DMS 273 (cell line): ENCODE results near the gene MEGF11.

Experiments used
- DNase-seq: peaks from one replicate; lab custom pipeline; 2025; ENCODE audit not compliant: unreplicated experiment; lab: John Stamatoyannopoulos, UW

MEGF11 gene

DNA sequence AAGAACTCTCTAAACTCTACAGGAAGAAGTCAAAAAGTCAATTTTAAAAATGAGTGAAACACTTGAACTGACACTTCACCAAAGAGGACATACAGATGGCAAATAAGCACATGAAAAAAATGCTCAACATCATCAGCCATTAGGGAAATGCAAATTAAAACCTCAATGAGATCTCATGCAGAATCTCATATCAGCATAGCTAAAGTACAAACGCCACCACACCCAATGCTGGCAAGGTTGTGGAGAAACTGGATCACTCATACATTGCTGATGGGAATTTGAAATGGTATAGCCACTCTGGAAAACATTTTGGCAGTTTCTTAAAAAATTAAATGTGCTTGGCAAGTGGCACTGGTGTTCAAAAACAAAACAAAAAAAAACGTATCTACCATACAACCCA lies 34.2 kb downstream of the MEGF11 start:
- no peak for DNase-seq

GRCh38 chr15:66216806-66217205 lies 36.7 kb downstream of the MEGF11 start:
- DNase-seq, result no peak

- no peak for DNase-seq
Observed at GRCh38 chr15:66215811-66216210, 37.7 kb downstream of the MEGF11 start.

DNA sequence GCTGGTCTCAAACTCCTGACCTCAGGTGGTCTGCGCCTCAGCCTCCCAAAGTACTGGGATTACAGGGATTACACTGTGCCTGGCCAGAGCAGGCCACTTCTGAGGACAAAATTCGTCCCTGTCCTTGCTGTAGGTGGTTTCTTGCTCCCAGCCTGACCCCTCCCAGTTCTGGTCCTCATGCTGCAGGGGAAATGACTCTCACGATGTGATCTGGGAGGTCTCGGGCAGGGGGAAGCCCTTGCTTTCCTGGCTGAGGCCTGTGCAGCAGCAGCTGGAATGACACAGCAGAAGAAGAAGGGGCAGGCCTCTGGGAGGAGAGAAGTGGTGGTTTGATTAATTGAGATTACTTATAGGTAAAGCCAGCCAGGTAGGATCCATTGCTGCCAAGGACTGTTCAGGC lies 39.3 kb downstream of the MEGF11 start:
- DNase-seq, result no peak

GRCh38 chr15:66212563-66212921 lies 41.0 kb downstream of the MEGF11 start:
- peak; percentile 46 for DNase-seq

DNA sequence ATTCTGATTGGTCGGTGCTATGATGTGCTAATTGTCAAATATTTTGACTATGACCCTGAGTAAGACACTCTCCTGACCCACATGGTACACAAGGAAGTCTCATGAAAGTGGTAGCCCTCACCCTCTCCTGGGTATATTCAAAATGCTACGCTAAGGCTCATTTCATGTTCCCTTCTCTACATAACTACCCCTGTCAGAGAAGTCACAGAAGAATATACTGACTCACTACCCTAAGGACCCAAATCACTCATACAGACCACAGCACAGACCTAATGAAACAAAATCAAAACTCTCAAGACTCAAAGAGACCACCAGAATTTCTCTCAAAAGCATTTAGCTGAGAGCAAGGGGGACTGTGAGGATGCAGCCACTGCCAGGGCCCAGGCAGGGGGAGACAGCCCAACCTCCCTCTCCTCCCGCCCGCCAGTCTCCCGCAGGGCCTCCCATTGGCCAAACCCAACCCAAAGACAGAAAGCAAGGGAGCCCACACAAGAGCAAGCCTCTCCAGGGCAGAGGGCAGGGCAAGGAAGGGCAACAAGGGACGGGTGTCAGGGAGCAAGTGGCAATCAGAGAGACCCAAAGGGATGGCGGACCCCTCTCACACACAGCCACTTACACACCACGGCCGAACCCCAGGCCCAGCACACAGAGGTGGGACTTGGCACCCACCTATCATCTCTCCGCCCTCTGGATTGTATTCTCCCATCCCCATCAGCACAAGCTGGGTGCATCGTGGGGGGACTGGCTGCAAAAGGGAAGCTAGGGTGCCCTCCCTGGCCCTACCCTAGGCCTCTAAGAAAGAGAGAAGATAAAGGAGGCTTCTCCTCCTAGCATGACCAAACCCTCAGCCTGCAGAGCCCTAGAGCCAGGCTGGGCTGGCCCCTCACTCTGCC lies 41.6 kb downstream of the MEGF11 start:
- no peak for DNase-seq

- peak; percentile 16 for DNase-seq
Observed at GRCh38 chr15:66210684-66211083, 42.9 kb downstream of the MEGF11 start.

DNA sequence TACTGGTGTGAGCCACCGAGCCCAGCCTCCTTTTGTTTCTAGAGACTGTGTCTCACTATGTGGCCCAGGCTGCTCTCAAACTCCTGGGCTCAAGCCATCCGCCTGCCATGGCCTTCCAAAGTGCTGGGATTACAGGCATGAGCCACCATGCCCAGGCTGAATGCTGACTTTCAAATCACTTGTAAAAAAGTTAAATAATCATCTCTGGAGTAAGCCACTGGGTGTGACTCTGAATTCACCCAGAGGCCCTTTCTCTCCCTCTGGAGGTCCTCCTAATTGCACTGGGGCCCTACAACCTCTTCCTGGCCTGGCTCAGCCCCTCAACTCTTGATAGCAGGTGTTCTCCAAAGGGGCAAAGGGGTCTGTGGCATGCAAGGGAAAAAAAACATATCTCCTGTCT lies 54.8 kb downstream of the MEGF11 start:
- no peak for DNase-seq

GRCh38 chr15:66196602-66197001 lies 56.9 kb downstream of the MEGF11 start:
- no peak for DNase-seq

- no peak for DNase-seq
Observed at GRCh38 chr15:66195621-66196230, 57.8 kb downstream of the MEGF11 start.

DNA sequence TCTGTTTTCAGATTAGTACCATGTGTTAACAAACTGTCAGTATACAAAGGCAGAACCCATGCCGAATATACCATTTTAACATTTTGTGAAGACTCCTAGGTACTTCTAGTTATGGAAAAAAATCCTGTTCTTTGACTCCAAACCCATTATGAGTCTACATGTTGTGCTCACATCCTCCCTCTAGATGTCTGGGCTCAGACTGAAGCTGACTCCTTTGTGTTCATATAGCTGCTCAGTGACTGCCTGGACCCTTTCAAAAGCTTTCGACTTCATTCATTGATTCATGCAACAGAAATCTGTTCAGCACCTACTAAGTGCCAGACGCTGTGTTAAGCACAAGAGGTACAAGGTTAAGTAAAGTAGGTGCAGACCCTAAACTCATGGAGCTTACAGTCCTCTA lies 60.5 kb downstream of the MEGF11 start:
- DNase-seq, result no peak

DNA sequence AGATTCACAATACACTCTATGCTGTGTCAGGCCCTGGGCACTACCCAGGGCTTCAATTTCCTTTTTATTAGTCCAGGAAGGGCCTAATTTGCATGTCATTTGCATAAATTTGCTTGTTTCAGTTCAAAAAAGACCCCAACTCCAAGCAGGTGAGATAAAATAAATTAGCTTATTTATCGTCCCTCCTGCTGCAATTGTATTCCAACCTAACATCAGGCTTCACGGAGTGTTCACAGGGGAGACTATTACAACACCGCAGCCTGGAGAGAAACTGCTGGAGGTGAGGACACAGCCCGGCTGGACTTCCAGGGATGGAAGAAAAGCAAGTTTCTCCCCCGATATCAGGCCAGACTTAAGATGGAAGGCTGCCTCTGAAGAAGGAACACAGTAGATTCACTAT lies 62.8 kb downstream of the MEGF11 start:
- DNase-seq, result no peak

- no peak for DNase-seq
Observed at GRCh38 chr15:66189291-66189690, 64.3 kb downstream of the MEGF11 start.

- peak; percentile 62 for DNase-seq
Observed at GRCh38 chr15:66188464-66188863, 65.1 kb downstream of the MEGF11 start.

GRCh38 chr15:66187271-66187670 lies 66.3 kb downstream of the MEGF11 start:
- DNase-seq, result no peak

DNA sequence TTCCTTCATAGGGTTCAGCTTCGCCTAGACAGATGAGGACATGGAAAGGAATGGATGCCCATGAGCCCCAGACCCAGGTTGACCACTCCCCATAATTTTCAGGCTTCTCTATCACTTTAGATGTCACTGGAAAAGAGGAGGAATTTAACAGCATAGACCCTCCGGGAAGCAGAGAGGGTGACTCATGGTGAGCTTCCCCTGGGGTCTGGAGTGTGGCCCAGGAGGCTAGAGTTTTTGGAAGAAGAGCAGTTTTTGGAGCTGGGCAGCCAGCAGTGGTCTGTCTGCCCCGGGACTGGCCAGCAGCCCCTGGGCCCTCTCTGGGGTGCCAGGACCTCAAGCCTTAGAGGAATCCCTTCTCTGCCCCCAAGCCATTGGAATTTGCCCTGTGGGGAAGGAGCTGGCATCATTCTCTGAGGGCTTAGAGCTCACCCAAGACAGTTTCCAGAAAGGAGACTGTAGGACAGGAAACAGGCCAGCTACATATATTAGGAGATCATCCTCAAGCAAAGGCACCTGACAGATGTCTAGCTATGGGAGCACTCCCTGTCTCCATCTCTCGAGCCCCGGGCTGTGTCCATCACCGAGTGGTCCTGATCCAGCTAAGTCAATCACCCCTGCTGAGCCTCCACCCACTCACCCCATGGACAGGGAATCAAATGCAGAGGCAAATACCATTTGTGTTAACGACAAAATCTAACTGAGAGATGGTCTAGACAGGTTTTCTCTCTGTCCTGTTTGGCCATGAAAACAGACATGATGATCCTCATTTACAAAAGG lies 67.3 kb downstream of the MEGF11 start:
- DNase-seq, result no peak

DNA sequence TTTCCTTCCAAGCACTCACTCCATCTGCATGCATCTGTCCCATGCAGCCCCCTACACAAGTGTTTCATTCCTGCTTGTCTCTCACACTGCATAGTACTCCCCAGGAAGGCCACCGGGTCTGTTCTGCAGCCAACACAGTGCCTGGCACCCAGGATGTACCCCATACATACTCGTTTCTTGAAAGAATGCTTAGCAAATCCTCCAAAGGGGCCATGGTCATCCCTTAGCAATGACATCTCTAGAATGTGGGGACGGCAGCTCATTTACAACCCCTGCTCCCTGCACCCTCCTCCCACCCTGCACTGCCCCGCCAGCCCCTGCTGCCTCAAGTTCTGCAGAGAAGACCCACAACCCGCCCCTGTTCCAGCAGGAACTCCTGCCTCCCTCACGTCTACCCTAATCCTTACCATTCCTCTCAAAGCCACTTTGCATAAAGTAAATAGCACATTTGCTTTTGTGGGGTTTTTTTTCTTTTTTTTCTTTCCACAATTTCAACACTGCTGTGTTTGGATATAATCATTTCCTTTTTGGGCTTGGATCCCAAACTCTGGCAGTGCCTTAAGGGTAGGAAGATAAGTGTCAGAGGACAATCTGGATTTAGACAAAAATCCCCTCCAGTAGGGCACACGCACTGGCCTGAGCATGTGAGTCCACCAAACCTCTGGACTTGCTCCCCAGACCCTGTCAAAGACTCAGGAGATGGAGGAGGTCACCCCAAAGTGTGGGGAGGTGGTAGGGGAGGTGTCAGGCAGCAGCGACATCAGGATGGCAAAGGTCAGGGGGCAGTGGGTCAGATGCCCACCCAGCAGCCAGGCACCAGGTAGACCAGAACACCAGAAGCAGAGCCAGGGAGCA lies 68.4 kb downstream of the MEGF11 start:
- DNase-seq, result no peak

DNA sequence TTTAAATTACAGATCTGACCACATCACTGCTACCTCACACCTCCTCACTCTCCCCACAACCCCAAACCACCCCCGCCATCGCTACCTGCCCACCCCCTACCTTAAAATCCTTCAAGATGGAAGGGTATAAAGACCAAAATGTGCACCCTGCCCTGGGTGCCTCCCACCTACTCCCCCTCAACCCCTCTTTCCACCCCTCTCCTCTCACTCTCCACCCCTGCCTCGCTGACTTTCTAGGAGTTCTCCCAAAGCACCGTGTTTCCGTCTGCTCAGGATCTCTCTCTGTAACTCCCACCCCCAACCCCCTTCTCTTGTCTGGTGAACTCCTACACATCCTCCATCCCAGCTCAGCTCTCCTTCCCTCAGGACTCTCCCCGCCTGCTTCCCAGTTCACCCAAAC lies 69.1 kb downstream of the MEGF11 start:
- DNase-seq, result no peak

- DNase-seq, result no peak
Observed at GRCh38 chr15:66180531-66181097, 72.9 kb downstream of the MEGF11 start.

- DNase-seq, result no peak
Observed at GRCh38 chr15:66178531-66178910, 75.0 kb downstream of the MEGF11 start.
